ENCODE measurements around the gene MLXIP. TPM values are rescaled to one million over a fixed set of nuclear protein-coding genes. Genes with fewer than 3 reads are reported as not detected.

Gene MLXIP
- total RNA-seq, 1 donor from 2014 or later, result 39.8 TPM

DNA sequence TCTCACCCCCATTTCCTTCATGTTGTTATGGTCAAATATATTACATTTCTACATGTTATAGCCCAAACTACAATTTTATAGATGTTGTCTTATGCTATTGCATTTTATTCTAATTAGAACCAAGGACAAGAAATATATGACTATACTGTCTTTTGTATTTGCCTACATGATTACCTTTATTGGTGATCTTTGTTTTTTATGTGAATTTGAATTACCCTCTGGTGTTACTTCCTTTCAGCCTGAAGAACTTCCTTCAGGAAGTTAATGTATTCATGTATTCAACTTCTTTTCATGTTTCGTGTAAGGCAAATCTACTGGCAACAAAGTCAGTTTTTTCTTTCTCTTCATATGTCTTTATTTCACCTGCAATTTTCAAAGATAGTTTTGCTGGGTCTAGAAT is 116.2 kb downstream of the MLXIP start:
- no peak overlapping the region for H3K4me3 Mint-ChIP-seq
- H3K36me3 Mint-ChIP-seq (ENCODE audit: low read depth), result no peaks in the 10 kb centered on the region
- H3K27ac Mint-ChIP-seq (ENCODE audit: unreplicated experiment), result no peak overlapping the region

DNA sequence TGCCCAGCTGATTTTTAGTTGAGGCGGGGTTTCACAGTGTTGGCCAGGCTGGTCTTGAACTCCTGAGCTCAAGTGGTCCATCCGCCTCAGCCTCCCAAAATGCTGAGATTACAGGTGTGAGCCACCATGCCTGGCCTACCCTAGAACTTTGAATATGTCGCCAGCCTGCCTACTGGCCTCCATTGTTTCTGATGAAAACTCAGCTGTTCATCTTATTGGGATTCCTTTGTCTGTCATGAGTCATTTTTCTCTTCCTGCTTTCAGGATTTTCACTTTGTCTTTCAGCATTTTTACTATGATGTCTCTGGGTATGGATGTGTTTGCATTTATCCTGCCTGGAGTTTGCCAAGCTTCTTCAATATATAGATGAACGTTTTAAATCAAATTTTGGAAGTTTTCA is 116.8 kb downstream of the MLXIP start:
- Mint-ChIP-seq H3K27me3 (ENCODE audit: low read depth) (peaks cover 20% of the 10 kb centered on the region), H3K4me3 (no peak overlapping the region), H3K27ac (ENCODE audit: unreplicated experiment) (no peak overlapping the region), H3K36me3 (ENCODE audit: low read depth) (no peaks in the 10 kb centered on the region), H3K4me1 (peaks cover 8% of the 10 kb centered on the region), H3K9me3 (peaks cover 8% of the 10 kb centered on the region)
- TF ChIP-seq, protein P1, sequence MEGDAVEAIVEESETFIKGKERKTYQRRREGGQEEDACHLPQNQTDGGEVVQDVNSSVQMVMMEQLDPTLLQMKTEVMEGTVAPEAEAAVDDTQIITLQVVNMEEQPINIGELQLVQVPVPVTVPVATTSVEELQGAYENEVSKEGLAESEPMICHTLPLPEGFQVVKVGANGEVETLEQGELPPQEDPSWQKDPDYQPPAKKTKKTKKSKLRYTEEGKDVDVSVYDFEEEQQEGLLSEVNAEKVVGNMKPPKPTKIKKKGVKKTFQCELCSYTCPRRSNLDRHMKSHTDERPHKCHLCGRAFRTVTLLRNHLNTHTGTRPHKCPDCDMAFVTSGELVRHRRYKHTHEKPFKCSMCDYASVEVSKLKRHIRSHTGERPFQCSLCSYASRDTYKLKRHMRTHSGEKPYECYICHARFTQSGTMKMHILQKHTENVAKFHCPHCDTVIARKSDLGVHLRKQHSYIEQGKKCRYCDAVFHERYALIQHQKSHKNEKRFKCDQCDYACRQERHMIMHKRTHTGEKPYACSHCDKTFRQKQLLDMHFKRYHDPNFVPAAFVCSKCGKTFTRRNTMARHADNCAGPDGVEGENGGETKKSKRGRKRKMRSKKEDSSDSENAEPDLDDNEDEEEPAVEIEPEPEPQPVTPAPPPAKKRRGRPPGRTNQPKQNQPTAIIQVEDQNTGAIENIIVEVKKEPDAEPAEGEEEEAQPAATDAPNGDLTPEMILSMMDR (conservative IDR thresholded peaks at IDR 0.05), result no peak
- no peak for DNase-seq (ENCODE audit: low read depth, low spot score)

More for the DNA sequence above, 116.2 kb downstream of the MLXIP start:
- Mint-ChIP-seq H3K4me1 (peaks cover 8% of the 10 kb centered on the region), H3K9me3 (peaks cover 8% of the 10 kb centered on the region), H3K27me3 (ENCODE audit: low read depth) (peaks cover 16% of the 10 kb centered on the region)
- TF ChIP-seq, protein P1 (conservative IDR thresholded peaks at IDR 0.05), result no peak
- DNase-seq (ENCODE audit: low read depth, low spot score), result no peak

Other genes with a start within 250 kb of the MLXIP start
- gene HPD, start 219.9 kb upstream of the MLXIP start, total RNA-seq, result 0.21 TPM in 1 of 2 replicates, not detected in the other
- 46.3 and 47.4 TPM in 2 replicates for gene PSMD9, start 190.0 kb upstream of the MLXIP start, total RNA-seq
- 1.6 and 2.0 TPM in 2 replicates for gene CFAP251, start 160.2 kb upstream of the MLXIP start, total RNA-seq
- 57.4 and 60.1 TPM in 2 replicates for gene BCL7A, start 56.9 kb upstream of the MLXIP start, total RNA-seq
- gene IL31, start 95.5 kb downstream of the MLXIP start, total RNA-seq, result not detected in 2 replicates
- 1.1 and 1.7 TPM in 2 replicates for gene LRRC43, start 104.4 kb downstream of the MLXIP start, total RNA-seq
- 0.19 and 0.41 TPM in 2 replicates for gene B3GNT4, start 125.0 kb downstream of the MLXIP start, total RNA-seq
- 78.5 and 80.8 TPM in 2 replicates for gene DIABLO, start 147.3 kb downstream of the MLXIP start, total RNA-seq
- gene VPS33A, start 187.7 kb downstream of the MLXIP start, total RNA-seq, result 40.7 and 41.0 TPM in 2 replicates

Data from neural crest cell (in vitro differentiated cells).